ENCODE data around the gene IRF4. TPM values are rescaled to one million over a fixed set of nuclear protein-coding genes. Genes with fewer than 3 reads are reported as not detected.
A peak's percentile ranks its signal among the peaks of the same experiment; 100 is the strongest.

Gene IRF4
- total RNA-seq, 2 experiments from 2014 or later, result 500 to 504 TPM

GRCh38 chr6:449486-450419, 58.2 kb downstream of the IRF4 start:
- intact Hi-C loops (cut with micrococcal nuclease), result loop anchor here (5.0 kb wide), 1 partner anchor 368 kb away; no protein-coding TSS in a partner anchor
- peaks cover 46% of the 10 kb centered on the region for H3K4me1 Mint-ChIP-seq (ENCODE audit: low read depth)
- H3K27ac Mint-ChIP-seq, result no peak overlapping the region
- no peak for DNase-seq
- no peaks in the 10 kb centered on the region for H3K36me3 Mint-ChIP-seq (ENCODE audit: low read depth)
- CTCF ChIA-PET, result interaction anchor here (0.6 kb wide), 1 partner anchor 13 kb away, joined by 3 read pairs; no protein-coding TSS in a partner anchor
- no peak overlapping the region for H3K4me3 Mint-ChIP-seq
- no peaks in the 10 kb centered on the region for H3K27me3 Mint-ChIP-seq (ENCODE audit: low read depth)
- no peaks in the 10 kb centered on the region for H3K9me3 Mint-ChIP-seq

DNA sequence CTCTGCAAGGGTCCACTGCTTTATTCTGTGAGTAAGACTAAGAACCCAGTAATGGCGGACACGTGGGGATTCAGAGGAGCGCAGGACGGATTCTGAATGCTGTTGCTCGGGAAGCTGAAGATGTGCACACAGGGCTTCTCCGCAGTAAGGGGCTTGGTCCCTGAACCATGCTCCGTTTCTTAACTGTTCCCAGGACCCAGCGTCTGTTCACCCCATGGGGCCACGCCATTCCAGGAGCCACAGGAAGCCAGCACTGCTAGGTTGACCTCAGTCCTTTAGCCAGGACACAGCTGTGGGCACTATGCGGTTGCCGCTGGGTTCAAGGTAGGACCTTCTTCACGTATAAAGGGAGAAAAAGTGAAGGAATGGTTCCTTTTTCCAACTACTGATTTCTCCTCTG, 59.8 kb downstream of the IRF4 start:
- no peaks in the 10 kb centered on the region for H3K27me3 Mint-ChIP-seq (ENCODE audit: low read depth)
- no peak overlapping the region for H3K27ac Mint-ChIP-seq
- intact Hi-C loops (cut with micrococcal nuclease), result no loop called here
- DNase-seq, result no peak
- CTCF ChIA-PET, result no interaction called here
- H3K4me1 Mint-ChIP-seq (ENCODE audit: low read depth), result peaks cover 38% of the 10 kb centered on the region
- H3K9me3 Mint-ChIP-seq, result no peaks in the 10 kb centered on the region
- no peak overlapping the region for H3K4me3 Mint-ChIP-seq
- no peaks in the 10 kb centered on the region for H3K36me3 Mint-ChIP-seq (ENCODE audit: low read depth)

- Mint-ChIP-seq H3K27ac (no peak overlapping the region), H3K36me3 (ENCODE audit: low read depth) (no peaks in the 10 kb centered on the region), H3K27me3 (ENCODE audit: low read depth) (no peaks in the 10 kb centered on the region), H3K4me1 (ENCODE audit: low read depth) (peaks cover 33% of the 10 kb centered on the region), H3K9me3 (no peaks in the 10 kb centered on the region), H3K4me3 (no peak overlapping the region)
- intact Hi-C loops (cut with micrococcal nuclease), result no loop called here
- CTCF ChIA-PET, result no interaction called here
- DNase-seq, result no peak
These were observed 60.3 kb downstream of the IRF4 start for GRCh38 chr6:451847-452246.

GRCh38 chr6:452301-453067, 60.9 kb downstream of the IRF4 start:
- Mint-ChIP-seq H3K4me1 (ENCODE audit: low read depth) (peaks cover 34% of the 10 kb centered on the region), H3K9me3 (peaks cover 3% of the 10 kb centered on the region), H3K27ac (no peak overlapping the region), H3K27me3 (ENCODE audit: low read depth) (no peaks in the 10 kb centered on the region), H3K36me3 (ENCODE audit: low read depth) (peaks cover 3% of the 10 kb centered on the region), H3K4me3 (no peak overlapping the region)
- intact Hi-C loops (cut with micrococcal nuclease), result no loop called here
- CTCF ChIA-PET, result interaction anchor here (1.6 kb wide), 1 partner anchor 17 kb away, joined by 3 read pairs; no protein-coding TSS in a partner anchor
- no peak for DNase-seq

- Mint-ChIP-seq H3K9me3 (peaks cover 4% of the 10 kb centered on the region), H3K27me3 (ENCODE audit: low read depth) (no peaks in the 10 kb centered on the region), H3K4me3 (no peak overlapping the region), H3K4me1 (ENCODE audit: low read depth) (peaks cover 28% of the 10 kb centered on the region), H3K27ac (no peak overlapping the region), H3K36me3 (ENCODE audit: low read depth) (peaks cover 3% of the 10 kb centered on the region)
- no peak for DNase-seq
- intact Hi-C loops (cut with micrococcal nuclease), result no loop called here
- CTCF ChIA-PET, result interaction anchor here (1.6 kb wide), 1 partner anchor 18 kb away, joined by 3 read pairs; no protein-coding TSS in a partner anchor
These were observed 61.6 kb downstream of the IRF4 start for GRCh38 chr6:453152-453551.

- Mint-ChIP-seq H3K27ac (no peak overlapping the region), H3K27me3 (ENCODE audit: low read depth) (no peaks in the 10 kb centered on the region), H3K4me1 (ENCODE audit: low read depth) (peaks cover 22% of the 10 kb centered on the region), H3K4me3 (no peak overlapping the region), H3K9me3 (peaks cover 6% of the 10 kb centered on the region), H3K36me3 (ENCODE audit: low read depth) (peaks cover 3% of the 10 kb centered on the region)
- DNase-seq, result no peak
- CTCF ChIA-PET, result interaction anchor here (0.5 to 1.6 kb wide), 3 partner anchors 19 to 31 kb away, joined by 3 read pairs; no protein-coding TSS in a partner anchor
- intact Hi-C loops (cut with micrococcal nuclease), result no loop called here
These were observed 62.8 kb downstream of the IRF4 start for GRCh38 chr6:454148-454991.

- peak overlapping the region; percentile 25 for H3K4me3 Mint-ChIP-seq
- intact Hi-C loops (cut with micrococcal nuclease), result no loop called here
These were observed 63.5 kb downstream of the IRF4 start for GRCh38 chr6:455006-455585.

GRCh38 chr6:455835-456234, 64.3 kb downstream of the IRF4 start:
- intact Hi-C loops (cut with micrococcal nuclease), result no loop called here
- CTCF ChIA-PET, result no interaction called here
- Mint-ChIP-seq H3K9me3 (peaks cover 6% of the 10 kb centered on the region), H3K4me1 (ENCODE audit: low read depth) (peaks cover 35% of the 10 kb centered on the region), H3K27me3 (ENCODE audit: low read depth) (no peaks in the 10 kb centered on the region), H3K27ac (no peak overlapping the region), H3K4me3 (no peak overlapping the region), H3K36me3 (ENCODE audit: low read depth) (peaks cover 3% of the 10 kb centered on the region)
- DNase-seq, result no peak

More at GRCh38 chr6:455006-455585, 63.5 kb downstream of the IRF4 start:
- no peaks in the 10 kb centered on the region for H3K27me3 Mint-ChIP-seq (ENCODE audit: low read depth)
- peaks cover 28% of the 10 kb centered on the region for H3K4me1 Mint-ChIP-seq (ENCODE audit: low read depth)
- H3K9me3 Mint-ChIP-seq, result peaks cover 6% of the 10 kb centered on the region
- peaks cover 3% of the 10 kb centered on the region for H3K36me3 Mint-ChIP-seq (ENCODE audit: low read depth)
- DNase-seq, result peak; percentile 78
- H3K27ac Mint-ChIP-seq, result peak overlapping the region; percentile 6
- CTCF ChIA-PET, result interaction anchor here (0.5 to 1.0 kb wide), 2 partner anchors 23 to 30 kb away, joined by 3 read pairs; no protein-coding TSS in a partner anchor

- H3K4me1 Mint-ChIP-seq (ENCODE audit: low read depth), result peaks cover 39% of the 10 kb centered on the region
- peaks cover 6% of the 10 kb centered on the region for H3K9me3 Mint-ChIP-seq
- H3K4me3 Mint-ChIP-seq, result no peak overlapping the region
- H3K27me3 Mint-ChIP-seq (ENCODE audit: low read depth), result no peaks in the 10 kb centered on the region
- intact Hi-C loops (cut with micrococcal nuclease), result no loop called here
- no peak overlapping the region for H3K27ac Mint-ChIP-seq
- DNase-seq, result no peak
- peaks cover 3% of the 10 kb centered on the region for H3K36me3 Mint-ChIP-seq (ENCODE audit: low read depth)
- CTCF ChIA-PET, result no interaction called here
These were observed 64.9 kb downstream of the IRF4 start for GRCh38 chr6:456358-456867.

- intact Hi-C loops (cut with micrococcal nuclease), result no loop called here
- Mint-ChIP-seq H3K4me1 (ENCODE audit: low read depth) (peaks cover 39% of the 10 kb centered on the region), H3K9me3 (peaks cover 6% of the 10 kb centered on the region), H3K27ac (no peak overlapping the region), H3K27me3 (ENCODE audit: low read depth) (no peaks in the 10 kb centered on the region), H3K4me3 (no peak overlapping the region), H3K36me3 (ENCODE audit: low read depth) (peaks cover 3% of the 10 kb centered on the region)
- DNase-seq, result no peak
- CTCF ChIA-PET, result no interaction called here
These were observed 65.3 kb downstream of the IRF4 start for GRCh38 chr6:456887-457286.

Measured in activated naive CD4-positive, alpha-beta T cell treated with anti-CD3 and anti-CD28 coated beads for 36 hours (primary cell).